Smooth muscle cell (in vitro differentiated cells): ENCODE results near the gene DNAH17. TPM values are rescaled to one million over a fixed set of nuclear protein-coding genes. Genes with fewer than 3 reads are reported as not detected.

Experiments used
- DNase-seq: peaks from one replicate; lab custom pipeline; 2025; ENCODE audit not compliant: unreplicated experiment; lab: John Stamatoyannopoulos, UW
- H2AFZ ChIP-seq: fragments of 200-600 bp; sonication (generic); 2 replicates; pipeline ENCODE4 v1.6.0; 2016; ENCODE audit warnings: antibody characterized with exemption, low read depth, mild to moderate bottlenecking
- H3F3A ChIP-seq: fragments of 200-600 bp; sonication (generic); 2 replicates; pipeline ENCODE4 v1.6.0; 2017; ENCODE audit warnings: antibody characterized with exemption, low read depth
- H3K27ac ChIP-seq: fragments of 200-600 bp; sonication (generic); 2 replicates; pipeline ENCODE4 v1.5.1; 2016; ENCODE audit warnings: low read depth, mild to moderate bottlenecking
- H3K27me3 ChIP-seq: fragments of 200-600 bp; sonication (generic); 2 replicates; pipeline ENCODE4 v1.6.1; 2016; ENCODE audit warnings: low read depth, mild to moderate bottlenecking
- H3K36me3 ChIP-seq: fragments of 200-600 bp; sonication (generic); 2 replicates; pipeline ENCODE4 v1.5.1; 2016; ENCODE audit warnings: low read depth
- H3K4me1 ChIP-seq: fragments of 200-600 bp; sonication (generic); 2 replicates; pipeline ENCODE4 v1.5.1; 2016; ENCODE audit warnings: low read depth
- H3K4me2 ChIP-seq: fragments of 200-600 bp; sonication (generic); 2 replicates; pipeline ENCODE4 v1.6.0; 2016; ENCODE audit warnings: mild to moderate bottlenecking
- H3K4me3 ChIP-seq: fragments of 200-600 bp; sonication (generic); 2 replicates; pipeline ENCODE4 v1.5.1; 2016; ENCODE audit warnings: mild to moderate bottlenecking
- H3K79me2 ChIP-seq: fragments of 200-600 bp; sonication (generic); 2 replicates; pipeline ENCODE4 v1.6.0; 2016; ENCODE audit warnings: low read depth, mild to moderate bottlenecking
- H3K9ac ChIP-seq: fragments of 200-600 bp; sonication (generic); 2 replicates; pipeline ENCODE4 v1.6.0; 2016; ENCODE audit warnings: low read depth
- H3K9me3 ChIP-seq: fragments of 200-600 bp; sonication (generic); replicated peaks from 2 replicates; pipeline ENCODE4 v1.5.1; 2016; ENCODE audit warnings: low read depth
- H4K20me1 ChIP-seq: fragments of 200-600 bp; sonication (generic); 2 replicates; pipeline ENCODE4 v1.6.0; 2016; ENCODE audit warnings: low read depth
- CTCF ChIP-seq: fragments of 200-600 bp; sonication (generic); IDR thresholded peaks from 2 replicates; pipeline ENCODE4 v1.5.1; 2017; ENCODE audit warnings: borderline replicate concordance, mild to moderate bottlenecking, antibody characterized with exemption; ENCODE audit not compliant: insufficient read depth, poor library complexity, severe bottlenecking
- WGBS: methylation state at CpG from one replicate; pipeline ENCODE4 v1.1.7; 2016; ENCODE audit warnings: low lambda C conversion rate; 5-methylcytosine and 5-hydroxymethylcytosine counted together
- polyA plus RNA-seq: library from polyadenylated mRNA; unstranded; fragments of >200 nt; fragmentation: Nextera tagmentation; extraction: Ambion mirVana; gene quantifications from 2 replicates; pipeline ENCODE4 v1.2.1, GENCODE V29; 2016
- total RNA-seq: library from RNA; depleted of rRNA; stranded (reverse); fragments of >200 nt; gene quantifications from 2 replicates; pipeline ENCODE4 v1.2.3, GENCODE V29; 2014

DNAH17 gene
- total and polyA plus RNA-seq, 2 experiments from 2014 or later: 0.18 to 0.98 TPM

GRCh38 chr17:78399028-78399692, 178.0 kb downstream of the DNAH17 start:
- Histone ChIP-seq H3K27ac (peak overlapping the region; percentile 82), H3K4me1 (peaks cover 8% of the 10 kb centered on the region), H3K4me2 (no peak overlapping the region), H3K27me3 (no peaks in the 10 kb centered on the region), H2AFZ (no peak overlapping the region), H3K9me3 (no peaks in the 10 kb centered on the region), H3K36me3 (no peaks in the 10 kb centered on the region), H4K20me1 (peaks cover 26% of the 10 kb centered on the region), H3K9ac (no peak overlapping the region), H3K4me3 (no peak overlapping the region), H3K79me2 (peaks cover 52% of the 10 kb centered on the region), H3F3A (peaks cover 32% of the 10 kb centered on the region)
- TF ChIP-seq CTCF: no peak
- no peak for DNase-seq
- WGBS: 84% methylated on average over 28 of the region's 28 CpGs

GRCh38 chr17:78398390-78398789, 178.8 kb downstream of the DNAH17 start:
- no peak for TF ChIP-seq CTCF
- Histone ChIP-seq H3K4me2 (peak overlapping the region; percentile 55), H4K20me1 (peaks cover 26% of the 10 kb centered on the region), H3K27me3 (no peaks in the 10 kb centered on the region), H2AFZ (no peak overlapping the region), H3F3A (peaks cover 32% of the 10 kb centered on the region), H3K36me3 (no peaks in the 10 kb centered on the region), H3K4me3 (no peak overlapping the region), H3K4me1 (peaks cover 8% of the 10 kb centered on the region), H3K9me3 (no peaks in the 10 kb centered on the region), H3K79me2 (peaks cover 49% of the 10 kb centered on the region), H3K9ac (peak overlapping the region; percentile 24), H3K27ac (peak overlapping the region; percentile 82)
- WGBS: 61% methylated on average over 3 of the region's 3 CpGs
- no peak for DNase-seq

- Histone ChIP-seq H3K4me2 (peak overlapping the region; percentile 55), H3K36me3 (no peaks in the 10 kb centered on the region), H3K9me3 (no peaks in the 10 kb centered on the region), H3K9ac (peak overlapping the region; percentile 24), H3K4me1 (peaks cover 8% of the 10 kb centered on the region), H2AFZ (no peak overlapping the region), H3K79me2 (peaks cover 48% of the 10 kb centered on the region), H3K27ac (peak overlapping the region; percentile 82), H3F3A (peaks cover 32% of the 10 kb centered on the region), H4K20me1 (peaks cover 26% of the 10 kb centered on the region), H3K27me3 (no peaks in the 10 kb centered on the region), H3K4me3 (no peak overlapping the region)
- no peak for DNase-seq
- TF ChIP-seq CTCF: no peak
- WGBS: 23% methylated on average over 13 of the region's 13 CpGs
These were observed 179.5 kb downstream of the DNAH17 start for GRCh38 chr17:78397681-78398101.
